ENCODE data around the gene STEAP3.

Gene STEAP3

DNA sequence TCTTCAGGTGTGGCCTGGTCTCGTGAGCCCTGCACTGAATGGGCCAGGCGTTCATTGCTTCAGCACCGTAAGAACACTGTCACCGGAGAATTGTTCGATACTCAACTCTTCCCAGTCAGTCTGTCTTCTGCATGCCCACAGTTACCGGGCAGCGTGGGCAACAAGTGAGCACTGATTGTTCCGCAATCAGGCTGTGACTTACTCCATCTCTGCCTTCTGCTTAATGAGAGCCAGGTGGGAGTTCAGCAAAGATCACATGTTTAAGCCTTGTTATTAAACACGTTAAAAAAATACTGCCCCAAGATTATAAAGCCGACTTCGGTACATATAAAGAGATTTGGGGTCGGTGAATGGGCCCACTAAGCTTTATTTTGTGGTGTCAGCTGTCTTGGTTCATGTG, 3.7 kb downstream of the STEAP3 start:
- no peak for DNase-seq

DNA sequence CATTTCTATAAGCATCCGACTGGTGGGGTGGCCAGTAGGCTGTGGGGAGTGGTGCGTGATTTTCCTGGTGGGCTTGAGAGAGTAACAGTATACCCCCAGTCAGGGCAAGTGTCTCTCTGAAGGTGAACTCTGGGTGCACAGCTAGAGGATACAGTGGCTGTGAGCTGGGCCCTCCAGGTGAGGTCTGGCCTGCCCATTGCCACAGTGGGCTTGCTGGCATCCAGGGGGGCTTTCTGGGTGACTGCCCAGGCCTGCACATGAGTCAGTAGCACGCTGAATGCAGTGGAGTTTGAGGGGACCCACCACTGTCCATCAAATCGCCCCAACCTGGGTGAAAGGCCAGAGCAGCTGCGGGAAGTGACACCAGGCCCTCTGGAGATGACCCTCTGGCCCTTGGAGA, 4.5 kb downstream of the STEAP3 start:
- no peak for DNase-seq

DNA sequence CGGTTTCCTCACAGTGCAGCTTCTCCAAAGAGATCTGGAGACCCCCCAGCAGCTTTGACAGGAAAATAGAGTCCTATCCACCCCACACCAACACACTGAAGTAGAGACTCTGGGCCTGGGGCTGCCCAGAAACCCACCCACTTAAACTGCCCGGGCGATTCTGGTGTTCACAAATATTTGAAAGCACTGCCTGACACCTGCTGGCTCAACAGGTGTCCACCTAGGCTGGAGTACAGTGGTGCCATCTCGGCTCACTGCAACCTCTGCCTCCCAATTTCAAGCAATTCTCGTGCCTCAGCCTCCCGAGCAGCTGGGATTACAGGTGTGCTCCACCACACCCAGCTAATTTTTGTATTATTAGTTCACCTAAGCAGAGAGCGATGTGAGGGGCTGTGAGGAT, 5.3 kb downstream of the STEAP3 start:
- no peak for DNase-seq

DNA sequence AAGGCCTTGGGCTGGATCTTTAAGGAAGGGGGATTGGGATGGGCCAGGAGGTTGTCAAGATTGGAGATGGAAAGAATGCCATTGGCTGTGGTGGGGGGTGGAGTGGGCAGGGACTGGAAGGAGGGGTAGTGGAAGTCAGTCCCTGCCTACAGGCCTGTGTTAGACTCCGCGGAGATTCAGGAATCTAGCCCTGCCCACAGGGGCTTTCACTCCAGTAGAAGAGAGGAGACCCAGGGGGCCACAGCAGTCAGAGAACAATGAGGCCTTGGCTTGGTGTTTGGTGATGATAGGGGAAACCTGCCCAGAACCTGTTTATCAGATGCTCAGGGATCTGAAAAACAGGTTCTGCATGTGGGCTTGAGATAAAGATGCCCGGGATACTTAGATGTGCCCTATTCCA, 6.1 kb downstream of the STEAP3 start:
- DNase-seq: no peak

DNA sequence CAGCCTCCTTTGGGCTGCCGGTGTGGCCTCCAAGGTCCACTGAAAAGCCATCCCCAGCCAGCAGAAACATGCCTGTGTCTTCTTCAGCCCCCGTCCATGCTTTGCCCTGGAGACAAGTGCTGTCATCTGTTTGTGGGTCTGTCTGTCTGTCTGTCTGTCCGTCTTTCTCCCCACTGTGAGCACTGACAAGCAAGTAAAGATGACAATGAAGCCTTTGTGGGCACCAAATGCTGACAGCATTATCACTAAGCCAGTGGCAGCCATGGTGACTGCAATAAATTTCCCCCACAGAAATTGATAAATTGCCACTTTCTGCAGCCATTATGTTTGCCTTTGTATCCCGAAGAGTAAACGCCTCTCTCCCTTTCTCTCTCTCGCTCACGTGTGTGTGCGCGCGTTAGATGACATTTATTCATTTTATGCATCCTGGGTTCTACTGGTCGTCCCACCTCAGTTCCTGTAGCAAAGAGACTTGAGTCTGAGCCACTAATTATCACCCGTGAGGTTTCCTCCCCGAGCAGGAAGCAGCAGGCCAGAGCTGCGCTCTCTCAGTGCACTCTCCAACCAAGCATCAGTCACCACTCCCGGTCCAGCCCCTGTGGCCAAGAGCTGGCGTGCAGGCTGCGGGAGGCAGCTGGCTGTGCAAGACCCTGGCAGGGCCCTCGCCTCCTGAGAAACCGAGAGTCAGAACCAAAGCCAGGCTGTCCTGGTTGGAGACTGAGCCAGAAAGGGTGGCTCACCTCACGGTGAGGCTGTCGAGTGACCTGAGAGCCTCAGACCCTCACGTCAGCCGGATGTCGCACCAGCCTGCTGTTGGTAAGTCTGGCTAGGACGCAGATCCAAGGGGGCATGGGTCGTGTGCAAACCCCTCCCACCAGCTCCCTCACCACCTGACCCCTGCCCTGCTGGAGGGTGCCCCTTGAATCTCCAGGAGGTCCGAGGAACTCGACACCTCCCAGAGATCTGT, 6.9 kb downstream of the STEAP3 start:
- no peak for DNase-seq

DNA sequence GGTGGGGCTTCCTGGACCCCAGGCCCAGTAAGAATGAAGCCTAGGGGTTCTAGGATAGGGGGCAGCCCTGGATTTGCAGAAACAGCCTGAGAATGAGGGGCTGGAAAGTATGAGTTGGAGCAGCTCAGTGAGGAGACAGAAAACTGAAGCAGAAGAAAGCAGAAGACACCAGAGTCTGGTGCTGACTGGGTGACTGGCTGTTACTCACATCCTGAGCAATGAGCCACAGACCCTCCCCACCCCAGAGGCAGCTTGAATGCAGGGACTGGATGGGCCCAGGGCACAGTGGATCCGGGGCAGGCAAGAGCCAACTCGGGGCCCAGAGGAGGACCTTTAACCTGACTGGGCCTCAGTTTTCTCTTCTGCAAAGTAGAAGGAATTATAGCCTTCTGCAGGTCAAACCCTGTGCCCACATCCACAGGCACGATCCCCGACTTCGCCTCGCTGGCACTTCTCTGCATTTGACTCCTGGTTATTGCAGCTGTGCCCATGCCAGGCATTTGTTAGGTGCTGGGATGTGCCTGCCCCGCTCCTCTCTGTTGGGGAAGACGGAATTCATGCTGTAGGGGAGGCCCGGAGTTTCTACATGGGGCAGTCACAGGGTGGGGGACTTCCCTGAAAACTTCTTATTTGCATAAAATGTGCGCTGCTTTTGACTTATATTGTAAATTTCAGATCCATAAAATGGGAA, 8.5 kb downstream of the STEAP3 start:
- no peak for DNase-seq

DNA sequence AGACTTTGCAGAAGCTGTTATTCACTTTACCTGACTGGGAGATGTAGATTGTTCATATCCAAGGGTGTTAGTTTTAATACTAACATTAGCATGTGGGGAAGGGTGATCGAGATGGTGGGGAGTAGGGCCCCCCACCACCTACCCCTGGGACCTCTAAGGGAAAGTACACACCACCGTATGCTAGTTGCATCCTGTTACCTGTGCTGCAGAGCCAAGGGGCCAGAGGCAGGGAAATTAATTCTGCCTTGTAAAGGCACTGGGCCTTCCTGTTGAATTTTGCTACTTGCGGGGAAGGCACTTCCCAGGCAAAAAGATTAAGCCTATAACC, 9.0 kb downstream of the STEAP3 start:
- DNase-seq: no peak

DNA sequence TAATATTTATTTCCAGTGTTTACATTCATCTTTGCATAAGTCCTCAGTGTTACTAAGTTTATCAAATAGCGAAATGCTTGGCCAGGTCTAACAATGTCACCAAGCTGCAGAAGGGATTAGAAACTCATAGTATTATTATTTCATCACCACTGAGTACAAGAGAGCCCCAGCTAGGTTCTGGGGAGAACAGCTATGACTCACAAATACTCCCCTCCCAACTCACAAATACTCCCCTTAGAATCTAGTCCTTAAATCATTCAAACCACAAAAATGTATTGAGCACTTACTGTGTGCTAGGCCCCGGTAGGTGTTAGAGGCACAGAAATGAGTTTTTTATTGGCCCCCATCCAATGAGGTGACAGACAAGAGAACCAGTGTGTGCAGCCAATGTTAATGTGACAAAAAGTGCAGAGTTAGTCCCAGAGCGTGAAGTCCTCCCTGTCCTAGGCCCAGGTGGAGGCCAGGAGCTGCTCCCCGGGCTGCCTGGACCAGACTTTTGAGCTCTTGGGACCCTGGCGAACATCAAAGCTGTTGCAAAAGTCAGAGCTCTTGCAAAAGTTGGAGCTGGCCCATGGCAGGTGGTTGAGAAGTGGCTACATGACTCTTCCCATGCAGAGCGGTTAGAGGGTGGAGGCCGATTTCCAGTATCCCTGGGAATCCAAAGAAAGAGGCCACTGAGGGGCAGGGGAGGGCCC, 9.8 kb downstream of the STEAP3 start:
- no peak for DNase-seq

DNA sequence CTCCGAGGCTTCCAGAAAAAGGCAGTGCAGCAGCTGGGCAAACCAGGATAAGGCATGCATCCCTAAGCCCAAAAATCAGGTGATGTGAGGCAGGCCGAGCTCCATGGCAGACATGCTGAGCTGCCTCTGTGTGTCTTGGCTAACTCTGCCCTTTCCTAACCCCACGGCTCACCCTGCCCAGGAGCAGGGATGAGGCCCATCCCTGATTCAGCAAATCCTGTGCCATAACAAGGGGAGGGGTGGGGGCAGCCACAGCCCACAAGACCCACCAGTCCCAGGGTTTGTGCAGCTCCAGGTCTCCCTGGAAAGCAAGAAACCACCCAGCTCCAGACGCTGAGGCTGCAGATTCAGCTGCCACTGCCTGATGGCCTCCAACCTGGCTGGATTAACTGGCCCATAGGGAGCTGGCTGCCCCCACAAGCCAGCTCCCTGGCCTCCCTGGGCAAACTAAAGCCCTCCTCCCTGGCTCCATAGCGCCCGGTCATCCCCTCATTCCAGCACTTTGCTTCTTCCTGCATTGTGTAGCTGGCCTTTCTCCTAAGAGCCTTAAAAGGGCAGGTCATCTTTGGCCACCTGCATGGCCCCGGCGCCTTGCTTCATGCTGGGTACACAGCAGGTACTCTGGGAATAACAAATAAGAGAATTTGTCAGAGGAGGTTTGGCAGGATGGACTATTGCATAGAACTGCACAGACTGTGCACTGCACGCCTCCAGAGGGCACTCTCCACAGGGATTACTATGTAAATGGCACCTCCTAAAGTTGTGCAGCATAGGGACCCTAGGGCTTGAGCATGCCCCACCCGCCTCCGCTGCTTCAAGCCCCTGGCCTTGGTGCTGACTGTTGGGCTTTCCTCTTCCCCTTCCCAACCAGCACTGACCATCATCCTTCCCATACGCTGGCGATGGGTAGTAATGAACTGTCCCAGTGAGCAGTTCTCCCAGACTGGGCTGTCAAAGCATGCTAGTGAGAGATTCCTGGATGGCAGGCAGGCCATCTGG, 10.7 kb downstream of the STEAP3 start:
- DNase-seq: no peak

DNA sequence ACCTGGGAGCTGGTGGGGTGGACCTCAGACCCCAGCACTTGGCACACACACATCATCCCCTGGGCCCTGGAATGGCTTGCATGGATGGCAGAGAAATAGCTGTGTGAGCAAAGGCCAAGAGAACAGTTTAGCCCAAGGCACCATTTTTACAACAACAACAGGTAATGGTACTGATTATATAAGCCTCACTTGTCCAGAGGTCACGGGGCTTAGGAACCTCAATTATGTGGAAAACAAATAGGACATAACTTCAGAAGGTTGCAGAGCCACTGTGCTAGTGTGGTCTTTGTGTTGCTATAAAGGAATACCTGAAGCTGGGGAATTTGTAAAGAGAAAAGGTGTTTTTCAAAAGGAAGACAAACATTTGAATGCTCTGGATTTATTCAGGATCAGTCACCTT, 13.2 kb downstream of the STEAP3 start:
- no peak for DNase-seq

DNA sequence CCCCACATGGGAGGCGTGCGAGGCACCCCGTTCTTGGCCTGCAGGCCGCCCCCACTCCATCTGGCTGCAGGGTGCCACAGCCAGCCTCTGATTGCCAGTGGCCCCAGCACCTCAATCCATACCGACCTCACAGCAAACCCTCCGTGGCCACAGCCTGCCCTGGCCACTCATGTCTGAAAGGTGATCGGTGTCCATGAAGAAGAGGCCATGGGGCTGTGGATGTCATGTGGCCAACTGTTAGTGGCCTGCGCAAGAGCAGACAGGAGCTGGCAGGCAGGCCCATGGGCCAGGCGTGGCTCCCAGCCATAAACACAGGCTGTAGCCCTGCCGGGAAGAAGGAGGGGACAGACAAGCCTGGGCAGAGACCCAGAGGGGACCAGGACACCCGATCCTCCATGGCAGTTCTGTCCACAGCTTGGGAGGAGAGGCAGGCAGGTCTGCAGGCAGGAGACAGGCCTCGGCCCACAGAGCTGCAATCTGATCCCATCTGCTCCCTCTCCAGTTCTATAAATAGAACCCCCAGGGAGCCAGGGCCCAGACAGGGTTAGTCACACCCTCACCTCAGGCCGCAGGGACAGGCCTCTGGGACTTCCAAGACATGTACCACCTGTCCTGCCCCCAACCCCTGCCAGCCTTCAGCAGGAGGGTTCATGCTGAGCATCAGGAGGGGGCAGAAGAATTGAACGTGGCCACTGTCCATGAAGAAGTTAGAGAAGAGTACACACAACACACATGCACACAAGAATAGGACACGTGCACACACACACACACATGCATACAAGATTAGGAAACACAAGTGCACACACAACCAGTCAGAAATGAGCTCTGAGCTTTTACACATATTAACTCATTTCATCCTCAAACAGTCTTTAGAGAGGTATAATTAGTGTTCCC, 16.9 kb downstream of the STEAP3 start:
- no peak for DNase-seq

DNA sequence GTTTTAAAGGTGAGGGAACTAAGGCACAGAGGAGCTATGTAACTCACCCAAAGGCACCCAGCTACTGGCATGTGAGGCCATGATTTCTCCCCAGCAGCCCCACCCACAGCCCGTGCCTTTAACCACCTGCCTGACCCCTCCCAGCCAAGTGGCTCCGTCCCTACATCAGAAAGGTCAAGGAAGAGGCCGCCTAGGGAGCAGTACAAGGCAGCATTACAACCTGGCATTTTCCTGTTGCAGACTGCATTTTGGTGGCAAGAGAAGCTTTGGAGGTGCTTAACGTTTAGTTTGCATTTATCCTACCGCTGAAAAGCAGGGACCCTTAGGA, 17.5 kb downstream of the STEAP3 start:
- DNase-seq: no peak

DNA sequence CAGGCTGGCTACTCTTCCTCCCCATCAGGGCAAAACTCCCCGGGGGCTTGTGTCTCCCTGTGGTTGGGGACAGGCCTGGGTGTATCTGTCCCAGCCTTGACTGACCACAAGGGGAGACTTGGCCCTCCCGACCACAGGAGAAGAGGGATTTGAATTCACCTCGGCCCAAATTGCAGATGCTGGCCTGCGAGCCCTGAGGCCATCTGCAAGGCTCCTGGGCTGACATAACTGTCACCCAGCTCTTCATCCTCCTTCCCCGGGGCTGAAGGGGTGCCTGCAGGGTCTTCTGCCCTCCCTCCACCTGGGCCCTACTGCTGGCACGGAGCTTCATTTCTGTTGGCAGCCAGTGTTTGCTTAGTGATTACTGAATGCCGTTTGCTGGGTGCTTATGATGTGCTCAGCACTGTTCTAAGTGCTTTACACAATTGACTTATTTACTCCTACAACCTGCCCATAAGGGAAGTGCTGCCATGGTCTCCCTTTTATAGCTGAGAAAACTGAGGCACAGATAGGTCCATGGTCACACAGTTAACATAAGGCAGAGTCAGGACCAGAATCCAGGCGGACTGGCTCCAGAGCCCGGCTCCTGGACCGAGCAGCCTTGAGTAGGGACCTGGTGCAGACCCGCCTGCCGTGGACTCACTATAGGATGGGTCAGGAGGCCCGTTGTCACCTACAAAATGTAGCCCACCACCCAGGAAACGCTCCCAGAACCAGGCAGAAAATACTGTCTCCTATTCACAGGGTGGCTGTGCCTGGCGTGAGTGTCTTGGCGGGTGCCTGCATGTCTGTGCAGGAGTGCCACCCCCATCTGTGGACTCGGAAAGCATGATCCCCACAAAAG, 18.9 kb downstream of the STEAP3 start:
- DNase-seq: no peak

DNA sequence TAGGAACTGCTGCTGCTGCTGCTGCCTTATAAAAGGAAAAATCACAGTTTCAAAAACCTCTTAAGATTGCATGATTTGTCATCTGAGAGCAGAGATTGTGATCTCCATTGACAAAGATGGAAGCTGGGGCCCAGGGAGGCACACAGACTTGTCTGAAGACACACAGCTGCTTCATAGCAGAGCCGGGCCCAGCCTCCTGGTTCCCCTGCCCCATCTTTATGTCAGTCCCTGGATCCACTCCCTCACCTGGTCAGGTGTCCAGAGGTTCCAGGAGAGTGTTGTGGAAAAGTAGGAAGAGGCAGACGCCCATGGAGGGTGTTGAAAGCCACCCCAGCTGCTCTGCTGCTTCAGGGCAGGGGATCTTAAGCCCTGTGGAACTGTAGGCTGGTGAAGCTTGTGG, 20.0 kb downstream of the STEAP3 start:
- no peak for DNase-seq

DNA sequence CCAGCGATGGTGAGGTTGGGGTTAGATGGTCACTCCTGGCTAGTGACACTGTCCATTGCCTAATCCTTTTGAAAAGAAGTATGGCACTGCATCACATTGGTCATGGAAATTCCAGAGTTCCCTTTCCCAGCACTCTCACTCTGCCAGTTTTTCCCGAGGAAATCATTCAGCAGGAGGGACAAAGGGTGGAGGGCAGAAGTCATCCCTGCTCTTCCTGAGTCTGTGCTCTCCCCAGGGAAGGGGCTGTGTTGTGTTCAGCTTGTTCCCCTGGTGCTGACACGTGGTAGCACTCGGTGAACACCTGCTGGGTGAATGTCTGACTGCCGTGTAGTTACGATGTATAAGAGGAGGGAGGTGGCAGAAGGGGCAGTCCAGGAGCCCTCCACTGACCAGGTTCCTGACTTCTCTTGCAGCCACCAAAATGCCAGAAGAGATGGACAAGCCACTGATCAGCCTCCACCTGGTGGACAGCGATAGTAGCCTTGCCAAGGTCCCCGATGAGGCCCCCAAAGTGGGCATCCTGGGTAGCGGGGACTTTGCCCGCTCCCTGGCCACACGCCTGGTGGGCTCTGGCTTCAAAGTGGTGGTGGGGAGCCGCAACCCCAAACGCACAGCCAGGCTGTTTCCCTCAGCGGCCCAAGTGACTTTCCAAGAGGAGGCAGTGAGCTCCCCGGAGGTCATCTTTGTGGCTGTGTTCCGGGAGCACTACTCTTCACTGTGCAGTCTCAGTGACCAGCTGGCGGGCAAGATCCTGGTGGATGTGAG, 21.6 kb downstream of the STEAP3 start:
- no peak for DNase-seq

DNA sequence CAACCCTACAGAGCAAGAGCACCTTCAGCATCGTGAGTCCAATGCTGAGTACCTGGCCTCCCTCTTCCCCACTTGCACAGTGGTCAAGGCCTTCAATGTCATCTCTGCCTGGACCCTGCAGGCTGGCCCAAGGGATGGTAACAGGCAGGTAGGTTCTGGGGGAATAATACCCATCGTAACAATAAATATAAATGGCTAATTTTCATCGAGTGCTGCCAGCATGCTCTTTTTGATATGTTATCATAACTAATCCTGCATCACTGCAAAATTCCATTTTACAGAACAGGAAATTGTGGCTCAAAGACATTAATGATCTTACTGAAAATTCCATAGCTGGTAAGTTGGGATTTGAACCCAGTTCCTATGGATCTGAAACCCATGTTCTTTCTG, 22.2 kb downstream of the STEAP3 start:
- no peak for DNase-seq

DNA sequence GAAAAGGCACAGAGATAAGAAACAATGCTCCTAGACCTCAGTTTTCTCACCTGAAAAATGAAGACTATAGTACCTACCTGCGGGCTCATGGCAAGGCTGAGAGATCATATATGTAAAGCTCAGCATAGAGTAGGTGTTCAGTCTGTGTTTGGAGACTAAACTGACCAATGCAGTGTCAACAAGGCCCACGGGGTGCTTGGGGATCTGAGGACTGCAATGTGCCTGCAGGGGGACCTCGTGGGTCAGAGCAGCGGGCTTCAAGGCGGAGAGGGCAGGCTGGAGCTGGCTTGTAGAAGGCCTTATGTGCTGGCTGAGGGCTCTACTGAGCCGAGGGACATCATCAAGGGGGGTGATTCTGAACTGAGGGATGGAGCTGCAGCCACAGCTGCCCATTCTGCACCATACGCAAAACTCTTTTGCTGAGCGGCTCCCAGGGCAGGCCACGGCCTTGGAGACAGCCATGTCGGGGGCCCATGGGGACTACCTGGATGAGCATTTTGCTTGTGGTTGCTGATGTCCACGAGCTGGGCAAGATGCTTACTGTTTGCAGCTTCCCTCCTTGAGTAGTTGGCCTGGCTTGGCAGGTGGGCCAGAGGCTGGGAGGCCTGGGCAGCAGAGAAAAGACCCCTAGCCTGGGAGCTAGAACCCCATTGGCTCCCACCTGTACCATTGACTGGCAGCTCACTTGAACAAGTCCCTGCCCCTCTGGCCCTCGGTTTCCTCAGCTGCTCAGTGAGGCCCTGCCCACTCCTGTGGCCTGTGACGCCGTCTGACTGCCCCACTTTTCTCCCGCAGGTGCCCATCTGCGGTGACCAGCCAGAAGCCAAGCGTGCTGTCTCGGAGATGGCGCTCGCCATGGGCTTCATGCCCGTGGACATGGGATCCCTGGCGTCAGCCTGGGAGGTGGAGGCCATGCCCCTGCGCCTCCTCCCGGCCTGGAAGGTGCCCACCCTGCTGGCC, 23.5 kb downstream of the STEAP3 start:
- no peak for DNase-seq

DNA sequence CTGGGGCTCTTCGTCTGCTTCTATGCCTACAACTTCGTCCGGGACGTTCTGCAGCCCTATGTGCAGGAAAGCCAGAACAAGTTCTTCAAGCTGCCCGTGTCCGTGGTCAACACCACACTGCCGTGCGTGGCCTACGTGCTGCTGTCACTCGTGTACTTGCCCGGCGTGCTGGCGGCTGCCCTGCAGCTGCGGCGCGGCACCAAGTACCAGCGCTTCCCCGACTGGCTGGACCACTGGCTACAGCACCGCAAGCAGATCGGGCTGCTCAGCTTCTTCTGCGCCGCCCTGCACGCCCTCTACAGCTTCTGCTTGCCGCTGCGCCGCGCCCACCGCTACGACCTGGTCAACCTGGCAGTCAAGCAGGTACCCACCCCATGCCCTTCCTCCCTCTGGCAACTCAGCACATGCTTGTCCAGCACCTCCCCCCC, 24.2 kb downstream of the STEAP3 start:
- no peak for DNase-seq

DNA sequence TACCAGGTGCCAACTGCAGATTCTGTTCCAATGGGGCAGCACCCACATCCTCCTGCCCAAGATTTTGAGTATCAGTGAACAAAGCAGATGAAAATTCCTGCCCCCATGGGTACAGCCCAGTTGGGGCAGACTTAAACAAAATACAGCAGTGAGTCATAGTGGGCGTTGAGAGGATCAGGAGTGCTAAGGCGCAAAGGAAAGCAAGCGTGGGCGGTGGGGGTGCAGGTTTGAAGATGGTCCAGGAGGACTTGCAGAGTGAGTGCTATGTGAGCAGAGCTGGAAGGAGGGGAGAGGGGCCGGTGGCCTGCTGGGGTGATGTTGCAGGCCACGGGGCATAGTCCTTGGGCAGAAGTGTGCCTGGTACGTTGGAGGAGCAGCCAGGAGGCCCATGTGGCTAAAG, 24.7 kb downstream of the STEAP3 start:
- DNase-seq: no peak
